Fibroblast of the conjunctiva (primary cell): Measurements from ENCODE around the gene TMEM242.
"Not testable (repeated sequence)": the region's sequence is repeated elsewhere in the genome, so short reads cannot be mapped to it uniquely, and the experiment has no call there.

Experiments used
- DNase-seq: peaks from one replicate; pipeline ENCODE4 v3.0.0-alpha.2; 2010; ENCODE audit warnings: low read depth

The TMEM242 gene

DNA sequence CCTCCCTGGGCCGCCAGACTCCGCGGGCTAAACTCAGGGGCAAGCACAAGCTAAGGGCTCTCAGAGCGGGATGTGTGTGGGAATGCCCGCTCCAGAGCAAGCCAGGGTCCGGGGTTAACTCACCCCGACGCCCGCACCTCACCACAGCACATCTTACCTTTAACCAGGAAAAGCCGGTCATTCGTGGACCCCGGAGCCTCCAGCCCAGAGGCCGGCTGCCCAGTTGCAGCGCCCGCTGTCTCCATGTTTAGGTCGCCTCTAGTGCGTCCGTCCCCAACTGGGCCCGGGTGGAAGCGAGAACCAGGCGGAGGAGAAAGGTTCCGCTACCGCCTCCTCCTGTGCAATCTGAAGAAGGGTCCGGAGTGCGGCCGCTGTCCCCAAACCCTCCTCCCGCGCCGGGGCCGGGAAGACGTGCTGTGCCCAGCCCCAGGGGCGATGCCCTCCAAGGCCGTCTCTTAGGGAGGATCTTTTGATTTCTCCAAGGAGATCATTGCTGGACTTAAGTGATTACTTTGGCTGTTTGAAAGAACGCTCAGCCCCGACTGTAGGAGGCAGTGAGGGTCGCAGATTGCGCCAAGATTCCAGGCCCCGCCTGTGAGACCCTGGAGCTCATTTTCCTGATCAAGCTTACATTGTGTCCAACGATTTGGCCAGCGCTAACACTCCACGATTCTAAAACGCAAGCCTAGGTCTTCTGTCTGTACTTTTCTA is at the start of gene TMEM242:
TMEM242 (minus strand) TSS at position 265 of the 711 bp plus-strand sequence; CDS start at position 245, 20 bp downstream.
- peak; percentile 86 for DNase-seq

DNA sequence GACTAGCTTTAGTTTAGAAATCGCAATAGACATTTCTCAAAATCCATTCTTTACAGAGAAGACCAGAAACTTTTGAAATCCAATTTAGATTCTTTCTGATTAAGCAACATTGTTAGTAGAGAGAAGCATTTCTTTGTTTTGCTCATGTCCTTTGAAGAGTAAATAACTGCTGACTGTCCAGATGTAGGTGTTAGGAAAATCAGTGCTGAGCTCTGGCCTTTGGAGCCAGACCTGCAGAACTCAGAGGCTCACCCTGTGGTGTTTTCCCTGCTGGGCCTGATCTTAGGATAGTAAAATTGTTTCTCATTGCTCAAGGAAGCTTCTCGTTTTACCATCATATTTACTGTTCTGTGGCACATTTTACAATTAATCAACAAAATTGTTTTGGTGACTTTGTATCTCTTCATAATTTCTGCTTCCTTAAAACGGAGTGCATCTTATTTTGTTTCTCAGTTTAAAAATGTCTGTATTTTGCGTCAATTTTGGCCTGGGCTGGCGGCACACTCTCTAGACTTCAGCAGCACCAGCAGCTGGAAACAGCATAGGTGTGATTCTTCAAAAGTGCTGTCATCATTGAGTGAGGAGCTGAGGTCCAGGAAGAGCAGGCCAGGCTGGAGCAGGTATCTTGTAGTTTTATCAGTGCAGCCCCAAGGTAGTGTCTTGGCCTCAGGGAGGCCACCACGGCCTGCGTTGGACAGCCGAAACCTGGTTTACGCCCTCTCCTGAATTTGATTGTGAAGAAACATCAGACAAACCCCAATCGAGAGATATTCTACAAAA is 49.4 kb upstream of the TMEM242 start:
- no peak for DNase-seq

DNA sequence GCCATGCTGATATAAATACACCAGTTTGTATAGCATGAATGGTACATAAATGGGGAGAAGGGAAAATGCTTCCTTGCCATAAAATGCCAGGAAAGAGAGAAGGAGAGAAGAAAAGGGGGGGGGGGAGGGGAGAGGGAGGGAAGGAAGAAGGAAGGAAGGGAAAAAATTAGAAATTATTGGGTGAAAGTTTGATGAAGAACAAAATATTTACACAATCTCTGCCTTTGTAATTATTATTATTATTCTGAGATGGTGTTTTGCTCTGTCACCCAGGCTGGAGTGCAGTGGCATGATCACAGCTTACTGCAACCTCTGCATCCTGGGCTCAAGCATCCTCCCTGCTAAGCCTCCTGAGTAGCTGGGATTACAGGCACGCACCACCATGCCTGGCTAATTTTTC is 47.4 kb upstream of the TMEM242 start:
- DNase-seq, result no peak

GRCh38 chr6:157368359-157369049 is 45.2 kb upstream of the TMEM242 start:
- no peak for DNase-seq

DNA sequence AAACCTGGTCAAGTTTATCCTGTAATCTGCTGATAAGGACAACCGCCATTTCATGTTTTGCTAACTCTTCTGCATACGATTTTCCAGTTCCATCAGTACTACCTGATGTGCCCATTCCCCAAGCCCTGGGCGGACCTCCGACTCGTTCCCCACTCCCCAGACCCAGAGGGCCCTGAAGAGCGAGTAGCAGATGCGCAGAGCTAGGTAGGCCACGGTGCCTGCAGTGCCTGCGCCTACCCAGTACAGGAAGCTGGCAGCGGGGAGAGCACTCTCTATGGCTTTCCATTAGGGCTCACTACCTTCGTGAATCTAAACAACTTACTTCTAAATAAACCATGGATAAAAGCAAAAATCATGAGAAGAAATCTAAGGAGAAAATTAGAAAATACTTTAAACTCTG is 43.3 kb upstream of the TMEM242 start:
- no peak for DNase-seq

GRCh38 chr6:157364705-157365104 is 41.4 kb upstream of the TMEM242 start:
- no peak for DNase-seq

GRCh38 chr6:157361886-157362285 is 38.6 kb upstream of the TMEM242 start:
- DNase-seq, result no peak

DNA sequence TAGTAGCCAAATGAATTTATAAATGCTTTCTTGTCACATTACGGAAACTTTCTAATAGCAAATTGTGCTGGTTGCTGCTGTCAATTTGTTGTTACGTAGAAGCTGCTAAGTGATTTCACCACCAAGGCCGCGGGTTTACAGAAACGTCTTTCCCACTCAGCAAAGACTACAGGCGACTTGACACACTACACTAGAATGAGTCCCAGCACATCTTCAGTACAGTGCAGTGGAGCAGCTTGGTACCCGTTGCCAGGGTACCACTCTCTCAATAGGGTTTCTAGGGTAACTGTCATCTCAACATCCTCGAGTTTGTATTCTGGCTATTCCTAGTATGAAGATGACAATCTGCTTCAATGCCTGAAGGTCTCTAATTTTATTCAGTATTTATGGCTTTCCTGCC is 35.0 kb upstream of the TMEM242 start:
- no peak for DNase-seq

DNA sequence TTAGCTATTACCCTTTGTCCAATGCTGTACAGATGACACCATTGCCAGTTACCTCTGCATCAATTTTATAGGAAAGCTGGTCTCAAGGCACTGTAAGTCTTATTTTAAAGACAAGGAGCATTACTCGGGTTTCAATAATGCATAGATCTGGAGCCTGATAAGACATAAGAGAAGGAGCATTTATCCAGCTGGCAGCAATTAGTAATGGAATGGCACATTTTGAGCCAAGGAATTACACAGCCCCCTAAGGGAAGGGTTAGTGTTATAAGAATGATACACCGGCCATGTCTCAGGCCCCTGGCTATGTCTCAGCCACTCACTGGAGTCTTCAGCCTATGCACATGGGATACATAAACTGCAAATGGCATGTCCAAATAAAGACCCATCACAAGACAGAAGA is 23.1 kb upstream of the TMEM242 start:
- no peak for DNase-seq

DNA sequence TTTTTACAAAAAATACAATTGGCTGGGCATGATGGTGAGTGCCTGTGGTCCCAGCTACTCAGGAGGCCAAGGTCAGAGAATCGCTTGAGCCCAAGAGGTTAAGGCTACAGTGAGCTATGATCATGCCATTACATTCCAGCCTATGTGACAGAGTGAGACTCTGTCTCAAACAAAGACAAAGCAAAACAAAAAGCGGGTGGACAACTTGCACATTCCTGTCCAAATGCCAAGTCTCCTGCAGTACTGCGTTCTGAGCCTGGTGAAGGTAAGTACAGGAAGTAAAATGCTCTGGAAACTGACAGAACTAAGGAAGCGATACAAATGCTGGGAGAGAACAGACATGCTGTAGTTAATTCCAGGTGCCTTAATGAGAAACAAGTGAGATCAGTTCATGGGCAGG is 20.4 kb upstream of the TMEM242 start:
- DNase-seq, result no peak

DNA sequence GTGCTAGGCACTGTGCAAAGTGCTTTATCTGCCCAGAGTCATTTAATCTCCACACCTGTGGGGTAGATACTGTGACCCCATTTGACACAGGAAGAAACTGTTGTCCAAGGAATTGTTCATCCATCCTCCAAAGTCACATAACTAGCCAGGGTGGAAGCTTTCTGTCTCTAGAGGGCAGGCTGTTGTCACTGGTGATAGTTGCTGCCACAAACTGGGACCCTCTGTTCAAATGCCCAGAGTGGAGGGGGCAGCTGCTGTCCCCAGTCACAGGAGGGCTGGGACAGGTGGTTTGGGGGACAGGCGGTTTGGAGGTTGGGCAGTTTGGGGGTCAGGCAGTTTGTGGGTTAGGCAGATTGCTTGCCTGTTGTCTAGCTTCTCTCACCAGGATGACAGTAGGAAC is 16.1 kb upstream of the TMEM242 start:
- DNase-seq, result no peak

DNA sequence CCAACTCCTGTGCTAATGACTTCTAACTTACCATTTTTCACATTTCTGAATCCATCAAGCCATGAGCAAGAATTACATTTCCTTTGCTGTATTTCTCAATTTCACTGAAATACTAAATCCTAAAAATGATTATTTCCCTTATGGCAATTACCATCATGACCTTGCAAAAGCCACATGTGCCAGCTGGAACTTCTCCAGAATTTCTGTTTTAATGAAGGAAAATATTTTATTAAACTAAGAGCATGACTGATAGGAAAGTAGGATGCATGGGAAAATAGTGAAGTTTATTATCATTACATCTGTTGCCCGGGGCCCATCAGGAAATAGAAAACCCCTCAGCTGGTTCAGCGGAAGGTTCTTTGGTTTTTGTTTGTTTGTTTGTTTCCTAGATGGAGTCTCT is 14.4 kb upstream of the TMEM242 start:
- no peak for DNase-seq

DNA sequence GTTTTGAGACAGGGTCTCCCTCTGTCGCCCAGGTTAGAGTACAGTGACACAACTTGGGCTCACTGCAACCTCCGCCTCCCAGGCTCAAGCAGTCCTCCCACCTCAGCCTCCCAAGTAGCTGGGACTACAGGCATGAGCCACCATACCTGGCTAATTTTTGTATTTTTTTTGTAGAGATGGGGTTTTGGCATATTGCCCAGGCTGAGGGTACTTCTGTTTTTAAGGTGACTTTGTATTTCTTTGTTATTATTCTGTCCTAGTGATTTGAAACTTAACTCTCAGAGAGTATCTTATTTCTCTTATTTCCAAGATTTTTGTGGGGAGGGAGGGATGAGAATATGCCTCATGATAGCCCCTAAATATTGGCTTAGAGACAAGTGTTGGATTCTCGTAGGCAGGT is 14.0 kb upstream of the TMEM242 start:
- not testable (repeated sequence) for DNase-seq

DNA sequence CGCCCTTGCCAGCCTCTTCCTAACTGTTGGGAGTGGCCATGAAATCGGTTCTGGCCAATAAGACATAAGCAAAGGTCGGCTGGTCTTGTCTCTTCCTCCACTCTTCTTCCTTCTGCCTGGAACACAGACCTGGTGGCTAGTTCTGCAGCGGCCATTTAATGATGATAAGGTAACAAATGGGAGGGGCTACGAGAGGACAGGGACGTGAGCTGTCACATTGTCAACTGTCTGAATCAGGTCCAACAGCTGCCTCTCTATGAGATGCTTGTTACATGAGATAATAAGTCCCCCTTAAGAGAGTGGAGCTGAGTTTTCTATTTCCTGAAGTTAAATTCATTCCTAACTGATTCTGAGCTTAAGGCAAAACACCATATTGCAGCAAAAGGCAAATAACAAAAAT is 12.5 kb upstream of the TMEM242 start:
- no peak for DNase-seq

DNA sequence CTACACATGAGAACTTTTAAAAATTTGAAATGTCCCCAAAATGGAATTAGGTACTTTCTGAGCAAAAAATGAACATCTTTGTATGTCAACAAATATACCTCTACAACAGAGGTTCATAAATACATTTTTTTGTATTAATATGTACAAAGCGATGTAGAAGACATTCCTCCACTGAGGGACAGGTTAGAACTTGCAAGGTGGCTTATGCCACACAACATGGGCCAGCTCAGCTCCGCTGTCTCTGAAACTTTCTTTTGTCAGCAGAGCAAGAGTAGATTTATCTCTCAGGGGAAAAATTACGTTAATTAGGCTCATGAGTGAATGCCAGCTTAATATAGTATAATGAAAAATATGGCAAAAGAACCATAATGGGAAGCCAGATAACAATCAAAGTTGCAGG is 10.6 kb upstream of the TMEM242 start:
- no peak for DNase-seq

DNA sequence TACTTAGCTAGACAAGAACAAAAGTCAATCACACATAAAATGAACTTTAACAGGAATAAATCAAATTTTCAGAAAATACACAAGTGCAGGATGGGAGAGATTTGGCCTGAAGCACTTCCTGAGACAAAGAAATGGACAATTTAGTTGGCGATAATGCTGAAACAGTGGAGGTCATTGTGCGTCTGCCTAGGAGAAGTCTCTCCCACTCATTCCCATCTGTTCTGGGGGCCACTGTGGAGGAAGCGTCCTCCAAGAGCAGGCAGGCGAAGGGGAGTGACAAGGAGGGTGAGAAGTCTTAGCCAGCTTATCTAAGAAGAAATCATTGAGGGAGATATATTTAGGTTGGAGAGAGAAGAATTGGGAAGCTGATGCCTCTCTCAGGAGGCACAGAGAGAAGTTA is 10.2 kb upstream of the TMEM242 start:
- no peak for DNase-seq

- DNase-seq, result no peak
Observed at GRCh38 chr6:157332813-157333212, 9.5 kb upstream of the TMEM242 start.

GRCh38 chr6:157330831-157331230 is 7.5 kb upstream of the TMEM242 start:
- DNase-seq, result no peak

GRCh38 chr6:157329829-157330228 is 6.5 kb upstream of the TMEM242 start:
- DNase-seq, result no peak

- DNase-seq, result no peak
Observed at GRCh38 chr6:157328108-157328692, 4.9 kb upstream of the TMEM242 start.

DNA sequence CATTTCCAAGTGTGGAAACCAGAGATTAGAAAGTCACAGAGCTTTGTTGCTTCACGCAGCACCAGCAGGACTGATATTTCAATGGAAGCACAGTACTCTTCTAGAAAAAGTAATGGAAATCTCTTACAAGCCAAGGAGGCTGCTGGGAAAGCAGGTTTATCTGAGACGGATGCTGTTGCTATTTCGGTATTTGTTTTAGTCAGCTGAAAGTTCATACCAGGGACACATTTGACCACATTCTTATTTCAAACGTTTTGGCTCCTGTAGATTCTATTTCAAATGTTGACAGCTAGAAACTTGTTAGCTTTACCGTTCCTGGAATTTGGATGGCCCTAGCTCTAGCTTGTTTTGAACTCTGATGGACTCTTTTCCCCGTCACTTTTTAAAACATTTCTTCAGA is 3.7 kb upstream of the TMEM242 start:
- DNase-seq, result no peak

GRCh38 chr6:157325069-157325805 is 1.9 kb upstream of the TMEM242 start:
- DNase-seq, result no peak
